ENCODE measurements around the gene NOS1AP. TPM values are rescaled to one million over a fixed set of nuclear protein-coding genes. Genes with fewer than 3 reads are reported as not detected.

Gene NOS1AP
- polyA plus RNA-seq, 3 donors = 0.12 TPM; not detected in 2

DNA sequence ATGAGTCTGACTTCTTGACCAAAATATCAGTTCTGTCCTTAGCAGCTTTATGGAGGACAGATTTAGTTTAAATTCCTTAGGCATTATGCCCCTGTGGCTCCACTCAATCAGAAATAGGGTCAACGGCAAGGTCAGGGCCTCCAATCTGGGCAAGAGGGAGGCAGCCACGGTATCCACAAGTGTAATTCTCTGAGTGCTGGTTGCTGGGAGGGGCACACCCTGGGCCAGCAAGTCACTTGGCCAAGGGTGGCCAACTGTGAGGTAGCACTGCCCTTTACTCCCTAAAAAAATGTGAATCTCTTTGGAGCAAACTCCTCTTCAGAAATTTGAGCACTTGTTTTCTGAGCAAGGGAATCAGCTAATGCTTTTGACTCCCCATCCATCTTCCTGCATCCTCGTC lies 294.3 kb downstream of the NOS1AP start:
- Mint-ChIP-seq H3K27ac (no peak overlapping the region), H3K4me3 (no peak overlapping the region), H3K36me3 (peaks cover 0 to 14% of the 10 kb centered on the region in 2 donors), H3K9me3 (peaks cover 0 to 2% (median 0%) of the 10 kb centered on the region in 7 donors), H3K27me3 (ENCODE audit: low read depth in 3 of 3) (peaks cover 0 to 5% (median 2%) of the 10 kb centered on the region in 3 donors), H3K4me1 (peaks cover 9% of the 10 kb centered on the region)
- Histone ChIP-seq H3K79me2 (ENCODE audit: insufficient read depth, low read length) (no peaks in the 10 kb centered on the region), H3K4me2 (replicated peaks; ENCODE audit: extremely low read depth, low read length, poor library complexity, severe bottlenecking) (no peak overlapping the region), H3K36me3 (replicated peaks in 1 of 2; ENCODE audit: control insufficient read depth in 1 of 2, insufficient read depth in 2 of 2, low read length in 2 of 2) (peaks cover 0 to 5% of the 10 kb centered on the region in 2 donors), H4K20me1 (ENCODE audit: insufficient read depth, low read length) (no peaks in the 10 kb centered on the region), H3K27ac (ENCODE audit: low read depth in 1 of 2, low read length in 2 of 2) (no peak overlapping the region), H3K27me3 (ENCODE audit: control insufficient read depth in 2 of 2, insufficient read depth in 2 of 2, low read length in 2 of 2) (no peaks in the 10 kb centered on the region), H3K4me3 (replicated peaks in 1 of 3; ENCODE audit: low read depth in 2 of 3, low read length in 3 of 3) (no peak overlapping the region), H3K9ac (ENCODE audit: insufficient read depth, low read length, poor library complexity, severe bottlenecking) (no peak overlapping the region), H3K9me3 (replicated peaks in 1 of 2; ENCODE audit: control insufficient read depth in 1 of 2, insufficient read depth in 1 of 2, low read length in 2 of 2) (no peaks in the 10 kb centered on the region), H2AFZ (ENCODE audit: insufficient read depth, low read depth, low read length, poor library complexity, severe bottlenecking) (no peak overlapping the region), H3K4me1 (ENCODE audit: control insufficient read depth in 1 of 2, insufficient read depth in 2 of 2, low read length in 2 of 2) (no peaks in the 10 kb centered on the region)
- DNase-seq = no peak
- TF ChIP-seq, protein P1, sequence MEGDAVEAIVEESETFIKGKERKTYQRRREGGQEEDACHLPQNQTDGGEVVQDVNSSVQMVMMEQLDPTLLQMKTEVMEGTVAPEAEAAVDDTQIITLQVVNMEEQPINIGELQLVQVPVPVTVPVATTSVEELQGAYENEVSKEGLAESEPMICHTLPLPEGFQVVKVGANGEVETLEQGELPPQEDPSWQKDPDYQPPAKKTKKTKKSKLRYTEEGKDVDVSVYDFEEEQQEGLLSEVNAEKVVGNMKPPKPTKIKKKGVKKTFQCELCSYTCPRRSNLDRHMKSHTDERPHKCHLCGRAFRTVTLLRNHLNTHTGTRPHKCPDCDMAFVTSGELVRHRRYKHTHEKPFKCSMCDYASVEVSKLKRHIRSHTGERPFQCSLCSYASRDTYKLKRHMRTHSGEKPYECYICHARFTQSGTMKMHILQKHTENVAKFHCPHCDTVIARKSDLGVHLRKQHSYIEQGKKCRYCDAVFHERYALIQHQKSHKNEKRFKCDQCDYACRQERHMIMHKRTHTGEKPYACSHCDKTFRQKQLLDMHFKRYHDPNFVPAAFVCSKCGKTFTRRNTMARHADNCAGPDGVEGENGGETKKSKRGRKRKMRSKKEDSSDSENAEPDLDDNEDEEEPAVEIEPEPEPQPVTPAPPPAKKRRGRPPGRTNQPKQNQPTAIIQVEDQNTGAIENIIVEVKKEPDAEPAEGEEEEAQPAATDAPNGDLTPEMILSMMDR (IDR thresholded peaks at IDR 0.05) = no peak
- intact Hi-C loops (cut with micrococcal nuclease) = no loop called here
- 100% methylated on average over 2 of the region's 3 CpGs for WGBS (ENCODE audit: insufficient coverage)

DNA sequence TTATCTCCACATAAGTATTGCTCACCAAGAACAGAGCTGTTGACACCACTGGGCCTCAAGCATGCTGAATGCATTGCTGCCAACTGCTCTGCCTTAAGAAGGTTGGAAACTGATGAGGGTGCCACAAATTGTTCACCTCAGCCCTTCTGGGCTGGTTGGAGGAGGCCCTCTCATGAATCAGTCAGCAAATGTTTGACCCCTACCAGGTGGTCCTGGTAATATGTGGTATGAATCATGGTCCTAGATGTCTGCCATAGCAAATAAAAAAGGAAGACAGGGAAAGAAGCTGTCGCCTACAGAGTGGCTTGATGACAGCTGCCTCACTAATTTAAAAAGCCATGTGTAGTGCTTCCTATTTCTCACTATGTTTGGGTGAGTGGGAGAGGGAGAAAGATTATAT lies 295.0 kb downstream of the NOS1AP start:
- Histone ChIP-seq H3K4me3 (replicated peaks in 1 of 3; ENCODE audit: low read depth in 2 of 3, low read length in 3 of 3) (no peak overlapping the region), H3K4me1 (ENCODE audit: control insufficient read depth in 1 of 2, insufficient read depth in 2 of 2, low read length in 2 of 2) (no peaks in the 10 kb centered on the region), H2AFZ (ENCODE audit: insufficient read depth, low read depth, low read length, poor library complexity, severe bottlenecking) (no peak overlapping the region), H3K27me3 (ENCODE audit: control insufficient read depth in 2 of 2, insufficient read depth in 2 of 2, low read length in 2 of 2) (no peaks in the 10 kb centered on the region), H3K36me3 (replicated peaks in 1 of 2; ENCODE audit: control insufficient read depth in 1 of 2, insufficient read depth in 2 of 2, low read length in 2 of 2) (peaks cover 0 to 5% of the 10 kb centered on the region in 2 donors), H3K4me2 (replicated peaks; ENCODE audit: extremely low read depth, low read length, poor library complexity, severe bottlenecking) (no peak overlapping the region), H3K9ac (ENCODE audit: insufficient read depth, low read length, poor library complexity, severe bottlenecking) (no peak overlapping the region), H4K20me1 (ENCODE audit: insufficient read depth, low read length) (no peaks in the 10 kb centered on the region), H3K27ac (ENCODE audit: low read depth in 1 of 2, low read length in 2 of 2) (no peak overlapping the region), H3K79me2 (ENCODE audit: insufficient read depth, low read length) (no peaks in the 10 kb centered on the region), H3K9me3 (replicated peaks in 1 of 2; ENCODE audit: control insufficient read depth in 1 of 2, insufficient read depth in 1 of 2, low read length in 2 of 2) (no peaks in the 10 kb centered on the region)
- peaks cover 0 to 2% (median 0%) of the 10 kb centered on the region in 7 donors for H3K9me3 Mint-ChIP-seq
- H3K27me3 Mint-ChIP-seq (ENCODE audit: low read depth in 3 of 3) = peaks cover 0 to 5% (median 2%) of the 10 kb centered on the region in 3 donors
- no peak overlapping the region for H3K27ac Mint-ChIP-seq
- peaks cover 4% of the 10 kb centered on the region for H3K4me1 Mint-ChIP-seq
- H3K36me3 Mint-ChIP-seq = peaks cover 0 to 10% of the 10 kb centered on the region in 2 donors
- no peak overlapping the region for H3K4me3 Mint-ChIP-seq
- intact Hi-C loops (cut with micrococcal nuclease) = no loop called here
- DNase-seq = no peak
- TF ChIP-seq, protein P1 (IDR thresholded peaks at IDR 0.05) = no peak
- no CpG with 5 or more reads among the region's 1 CpG for WGBS (ENCODE audit: insufficient coverage)
